Panc1 (cell line): ENCODE data around the gene SEMA5B. TPM values are rescaled to one million over a fixed set of nuclear protein-coding genes. Genes with fewer than 3 reads are reported as not detected.

Experiments used
- ATAC-seq: fragments of 200-7000 bp; cut with Tn5 transposase; 2 replicates; pipeline ENCODE4 v1.9.1; 2020; ENCODE audit warnings: mild to moderate bottlenecking, moderate library complexity
- BruUV-seq: library from RNA; stranded (reverse); fragments of 400-500 nt; replicated peaks from 2 replicates; lab custom pipeline; 2021; lab: Mats Ljungman, UMichigan
- CTCF ChIA-PET: fragments of 300-600 bp; sonication (Branson Sonifier 250); formaldehyde crosslinking; loops from one replicate; lab custom pipeline; 2022; ENCODE audit warnings: antibody characterized with exemption; lab: Charles Lee
- POLR2A ChIA-PET: fragments of 300-600 bp; sonication (Branson Sonifier 250); formaldehyde crosslinking; loops from one replicate; lab custom pipeline; 2022; ENCODE audit warnings: antibody characterized with exemption; lab: Charles Lee
- DNase-seq: peaks from one replicate; pipeline ENCODE4 v3.0.0-alpha.2; 2010; ENCODE audit warnings: low read depth, low spot score
- H3K27ac ChIP-seq: 2 replicates; pipeline ENCODE4 v1.5.1; 2011; ENCODE audit warnings: mild to moderate bottlenecking, low read length, inconsistent platforms
- H3K27me3 ChIP-seq: fragments of 200-500 bp; sonication (Bioruptor generic); 2 replicates; pipeline ENCODE4 v1.6.0; 2014; ENCODE audit warnings: low read length, inconsistent platforms; ENCODE audit not compliant: control insufficient read depth, insufficient read depth
- H3K36me3 ChIP-seq: fragments of 200-500 bp; sonication (Bioruptor generic); 2 replicates; pipeline ENCODE4 v1.5.1; 2014; ENCODE audit warnings: inconsistent platforms, mild to moderate bottlenecking, low read length, moderate library complexity; ENCODE audit not compliant: control insufficient read depth, insufficient read depth
- H3K4me1 ChIP-seq: 2 replicates; pipeline ENCODE4 v1.5.1; 2011; ENCODE audit warnings: inconsistent platforms, mild to moderate bottlenecking, low read length, moderate library complexity; ENCODE audit not compliant: control insufficient read depth, insufficient read depth
- H3K4me3 ChIP-seq, 2 experiments: 2 replicates each; pipeline ENCODE4 v1.5.1; 2011 to 2012; ENCODE audit warnings: low read depth in 2 of 2, low read length in 2 of 2, mild to moderate bottlenecking in 2 of 2, inconsistent platforms in 1 of 2, moderate library complexity in 1 of 2
- H3K9me3 ChIP-seq: fragments of 200-500 bp; sonication (Bioruptor generic); 2 replicates; pipeline ENCODE4 v1.5.1; 2014; ENCODE audit warnings: low read depth, mild to moderate bottlenecking, inconsistent platforms, low read length, moderate library complexity; ENCODE audit not compliant: control insufficient read depth, insufficient read depth
- POLR2AphosphoS5 ChIP-seq: IDR thresholded peaks from 2 replicates; pipeline ENCODE4 v1.6.1; 2012; ENCODE audit warnings: mild to moderate bottlenecking, low read depth, low read length, moderate library complexity
- SIN3A ChIP-seq: IDR thresholded peaks from 2 replicates; pipeline ENCODE4 v1.6.1; 2012; ENCODE audit warnings: low read depth, mild to moderate bottlenecking, low read length, moderate library complexity, borderline replicate concordance; ENCODE audit not compliant: insufficient read depth
- TCF7L2 ChIP-seq: IDR thresholded peaks from 2 replicates; pipeline ENCODE4 v1.6.1; 2011; ENCODE audit warnings: mild to moderate bottlenecking, low read depth, low read length, inconsistent platforms
- in situ Hi-C: cut with HindIII; loops from 2 replicates; pipeline ENCODE4 v1.10.0; 2016; ENCODE audit warnings: low sequenced_read_pairs, low pct_unique_long_range_greater_than_20kb
- intact Hi-C: fragments of 100-400 bp; cut with micrococcal nuclease; formaldehyde crosslinking; loops from one replicate; pipeline ENCODE4 v1.10.0; 2022; ENCODE audit not compliant: unreplicated experiment
- total RNA-seq: library from RNA; stranded (reverse); gene quantifications from one replicate; pipeline ENCODE4 v1.2.1, GENCODE V29; 2021; ENCODE audit not compliant: unreplicated experiment
- TF ChIP-seq, protein P1 (sequence below), 2 experiments: IDR thresholded peaks; 2 replicates each; pipeline ENCODE4 v1.6.1; 2011 to 2012; ENCODE audit warnings: low read depth in 2 of 2, control low read depth in 1 of 2, low read length in 1 of 2, mild to moderate bottlenecking in 1 of 2, moderate library complexity in 1 of 2; ENCODE audit not compliant: insufficient read depth in 1 of 2
- TF ChIP-seq, protein P2 (sequence below): fragments of 450-650 bp; IDR thresholded peaks from 2 replicates; pipeline ENCODE4 v1.5.1; 2017; ENCODE audit warnings: mild to moderate bottlenecking

The SEMA5B gene
- total RNA-seq, 1 experiment from 2014 or later, result 1.2 TPM

DNA sequence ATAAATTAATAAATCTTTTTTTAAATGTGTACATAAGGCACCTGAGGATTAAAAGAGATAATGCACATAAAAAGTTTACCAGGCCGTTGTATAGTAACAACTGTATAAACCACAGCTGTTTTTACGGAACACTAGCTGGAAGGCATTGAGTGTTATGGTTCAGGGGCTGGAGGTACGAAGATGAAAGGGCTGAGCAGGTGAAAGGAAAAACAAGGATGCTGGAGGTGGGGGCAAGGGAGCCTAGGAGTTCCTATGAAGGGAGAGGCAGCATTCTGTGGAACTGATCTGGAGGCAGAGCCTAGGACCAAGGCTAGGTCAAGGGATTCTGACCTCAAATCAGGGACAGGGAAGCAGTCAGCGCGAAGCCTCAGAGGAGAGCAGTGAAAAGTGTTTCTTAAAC, 8.0 kb downstream of the SEMA5B start:
- Histone ChIP-seq H3K27me3 (peaks cover 51% of the 10 kb centered on the region), H3K27ac (no peak overlapping the region), H3K9me3 (no peaks in the 10 kb centered on the region), H3K4me1 (no peaks in the 10 kb centered on the region), H3K4me3 (no peak overlapping the region), H3K36me3 (no peaks in the 10 kb centered on the region)
- no TSS peak for BruUV-seq
- intact Hi-C loops (no loop called here), in situ Hi-C loops (no loop called here)
- POLR2A ChIA-PET, result no interaction called here
- no peak for DNase-seq
- CTCF ChIA-PET, result no interaction called here
- ATAC-seq, result no peak
- TF ChIP-seq, protein P1, sequence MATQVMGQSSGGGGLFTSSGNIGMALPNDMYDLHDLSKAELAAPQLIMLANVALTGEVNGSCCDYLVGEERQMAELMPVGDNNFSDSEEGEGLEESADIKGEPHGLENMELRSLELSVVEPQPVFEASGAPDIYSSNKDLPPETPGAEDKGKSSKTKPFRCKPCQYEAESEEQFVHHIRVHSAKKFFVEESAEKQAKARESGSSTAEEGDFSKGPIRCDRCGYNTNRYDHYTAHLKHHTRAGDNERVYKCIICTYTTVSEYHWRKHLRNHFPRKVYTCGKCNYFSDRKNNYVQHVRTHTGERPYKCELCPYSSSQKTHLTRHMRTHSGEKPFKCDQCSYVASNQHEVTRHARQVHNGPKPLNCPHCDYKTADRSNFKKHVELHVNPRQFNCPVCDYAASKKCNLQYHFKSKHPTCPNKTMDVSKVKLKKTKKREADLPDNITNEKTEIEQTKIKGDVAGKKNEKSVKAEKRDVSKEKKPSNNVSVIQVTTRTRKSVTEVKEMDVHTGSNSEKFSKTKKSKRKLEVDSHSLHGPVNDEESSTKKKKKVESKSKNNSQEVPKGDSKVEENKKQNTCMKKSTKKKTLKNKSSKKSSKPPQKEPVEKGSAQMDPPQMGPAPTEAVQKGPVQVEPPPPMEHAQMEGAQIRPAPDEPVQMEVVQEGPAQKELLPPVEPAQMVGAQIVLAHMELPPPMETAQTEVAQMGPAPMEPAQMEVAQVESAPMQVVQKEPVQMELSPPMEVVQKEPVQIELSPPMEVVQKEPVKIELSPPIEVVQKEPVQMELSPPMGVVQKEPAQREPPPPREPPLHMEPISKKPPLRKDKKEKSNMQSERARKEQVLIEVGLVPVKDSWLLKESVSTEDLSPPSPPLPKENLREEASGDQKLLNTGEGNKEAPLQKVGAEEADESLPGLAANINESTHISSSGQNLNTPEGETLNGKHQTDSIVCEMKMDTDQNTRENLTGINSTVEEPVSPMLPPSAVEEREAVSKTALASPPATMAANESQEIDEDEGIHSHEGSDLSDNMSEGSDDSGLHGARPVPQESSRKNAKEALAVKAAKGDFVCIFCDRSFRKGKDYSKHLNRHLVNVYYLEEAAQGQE (IDR thresholded peaks at IDR 0.05; ENCODE audit: insufficient read depth in 1 of 2, low read depth in 2 of 2, low read length in 1 of 2), result no peak
- TF ChIP-seq SIN3A (no peak), POLR2AphosphoS5 (no peak), TCF7L2 (no peak)
- TF ChIP-seq, protein P2, sequence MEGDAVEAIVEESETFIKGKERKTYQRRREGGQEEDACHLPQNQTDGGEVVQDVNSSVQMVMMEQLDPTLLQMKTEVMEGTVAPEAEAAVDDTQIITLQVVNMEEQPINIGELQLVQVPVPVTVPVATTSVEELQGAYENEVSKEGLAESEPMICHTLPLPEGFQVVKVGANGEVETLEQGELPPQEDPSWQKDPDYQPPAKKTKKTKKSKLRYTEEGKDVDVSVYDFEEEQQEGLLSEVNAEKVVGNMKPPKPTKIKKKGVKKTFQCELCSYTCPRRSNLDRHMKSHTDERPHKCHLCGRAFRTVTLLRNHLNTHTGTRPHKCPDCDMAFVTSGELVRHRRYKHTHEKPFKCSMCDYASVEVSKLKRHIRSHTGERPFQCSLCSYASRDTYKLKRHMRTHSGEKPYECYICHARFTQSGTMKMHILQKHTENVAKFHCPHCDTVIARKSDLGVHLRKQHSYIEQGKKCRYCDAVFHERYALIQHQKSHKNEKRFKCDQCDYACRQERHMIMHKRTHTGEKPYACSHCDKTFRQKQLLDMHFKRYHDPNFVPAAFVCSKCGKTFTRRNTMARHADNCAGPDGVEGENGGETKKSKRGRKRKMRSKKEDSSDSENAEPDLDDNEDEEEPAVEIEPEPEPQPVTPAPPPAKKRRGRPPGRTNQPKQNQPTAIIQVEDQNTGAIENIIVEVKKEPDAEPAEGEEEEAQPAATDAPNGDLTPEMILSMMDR, result no peak

DNA sequence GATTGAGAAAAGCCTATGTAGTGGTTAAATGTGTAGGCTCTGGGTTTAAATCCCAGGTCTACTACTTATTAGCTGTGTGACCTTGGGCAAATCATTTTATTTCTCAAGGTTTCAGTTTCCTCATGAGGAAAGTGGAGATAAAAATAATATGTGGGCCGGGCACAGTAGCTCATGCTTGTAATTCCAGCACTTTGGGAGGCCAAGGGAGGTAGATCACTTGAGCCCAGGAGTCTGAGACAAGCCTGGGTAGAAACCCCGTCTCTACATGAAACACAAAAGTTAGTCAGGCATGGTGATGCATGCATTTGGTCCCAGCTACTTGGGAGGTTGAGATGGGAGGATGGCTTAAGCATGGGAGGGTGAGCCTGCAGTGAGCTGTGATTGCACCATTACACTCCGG, 8.4 kb downstream of the SEMA5B start:
- ATAC-seq, result no peak
- CTCF ChIA-PET, result no interaction called here
- no peaks in the 10 kb centered on the region for H3K4me1 ChIP-seq
- no peaks in the 10 kb centered on the region for H3K9me3 ChIP-seq
- H3K36me3 ChIP-seq, result no peaks in the 10 kb centered on the region
- TF ChIP-seq SIN3A, result no peak
- TF ChIP-seq, protein P2, result no peak
- TF ChIP-seq TCF7L2, result no peak
- TF ChIP-seq POLR2AphosphoS5, result no peak
- TF ChIP-seq, protein P1 (IDR thresholded peaks at IDR 0.05; ENCODE audit: insufficient read depth in 1 of 2, low read depth in 2 of 2, low read length in 1 of 2), result no peak
- no TSS peak for BruUV-seq
- POLR2A ChIA-PET, result no interaction called here
- H3K27ac ChIP-seq, result no peak overlapping the region
- H3K4me3 ChIP-seq, result no peak overlapping the region
- no peak for DNase-seq
- in situ Hi-C loops, result no loop called here
- peaks cover 47% of the 10 kb centered on the region for H3K27me3 ChIP-seq
- intact Hi-C loops, result no loop called here
